ENCODE results near the gene NOP14. TPM values are rescaled to one million over a fixed set of nuclear protein-coding genes. Genes with fewer than 3 reads are reported as not detected.
"Not testable (repeated sequence)": the region's sequence is repeated elsewhere in the genome, so short reads cannot be mapped to it uniquely, and the experiment has no call there.

NOP14 gene
- total and polyA plus RNA-seq, 2 of the 8 experiments (the other 6 are each of a cell fraction or from before 2014, with no cell fraction given) = 8.6 to 45.3 TPM

GRCh38 chr4:2983715-2984114, 20.5 kb upstream of the NOP14 start:
- H3K18ac ChIP-seq (ENCODE audit: extremely low read depth, low read length); H2BK5ac ChIP-seq (ENCODE audit: low read depth, low read length); H2BK120ac ChIP-seq (replicated peaks; ENCODE audit: low read depth, low read length); H3K9ac ChIP-seq (replicated peaks in 1 of 4; ENCODE audit: extremely low read depth in 1 of 4, low read depth in 3 of 4, low read length in 3 of 4); H3K56ac ChIP-seq (replicated peaks; ENCODE audit: insufficient read length, low read depth, low read length); H3K14ac ChIP-seq (ENCODE audit: insufficient read length); H3K23ac ChIP-seq (ENCODE audit: insufficient read length); CTCF ChIA-PET (ENCODE audit: partially characterized antibody); H3K23me2 ChIP-seq (ENCODE audit: low read depth, low read length); H2AK5ac ChIP-seq (ENCODE audit: low read depth, low read length); H2BK20ac ChIP-seq (ENCODE audit: low read length); H4K5ac ChIP-seq (ENCODE audit: insufficient read length, low read depth, low read length); H3K27me3 ChIP-seq (replicated peaks in 1 of 4; ENCODE audit: control insufficient read depth in 3 of 4, extremely low read depth in 1 of 4, insufficient read depth in 3 of 4, low read length in 3 of 4); H3K79me2 ChIP-seq (ENCODE audit: control insufficient read depth in 1 of 2, insufficient read depth in 2 of 2, low read length in 2 of 2); H2BK12ac ChIP-seq (ENCODE audit: low read depth, low read length); H4K91ac ChIP-seq (replicated peaks; ENCODE audit: insufficient read length, low read length); H2AFZ ChIP-seq (ENCODE audit: low read length); H3K4me3 ChIP-seq (ENCODE audit: extremely low read depth in 1 of 4, insufficient read depth in 2 of 4, low read depth in 3 of 4, low read length in 4 of 4); H3K9me3 ChIP-seq (ENCODE audit: insufficient read depth in 2 of 2, low read depth in 1 of 2, low read length in 1 of 2); H3K36me3 ChIP-seq (ENCODE audit: control insufficient read depth in 2 of 4, insufficient read depth in 4 of 4, low read length in 3 of 4); H4K20me1 ChIP-seq (replicated peaks in 1 of 2; ENCODE audit: control insufficient read depth in 1 of 2, insufficient read depth in 2 of 2, low read length in 2 of 2); H3K79me1 ChIP-seq (ENCODE audit: low read depth, low read length); H3K4ac ChIP-seq (replicated peaks; ENCODE audit: insufficient read length, low read depth, low read length); FAIRE-seq; POLR2A ChIA-PET (ENCODE audit: partially characterized antibody); H3K4me1 ChIP-seq (replicated peaks in 1 of 4; ENCODE audit: control insufficient read depth in 3 of 4, insufficient read depth in 4 of 4, low read length in 3 of 4); H3K4me2 ChIP-seq (ENCODE audit: insufficient read depth in 1 of 2, low read depth in 2 of 2, low read length in 2 of 2); H3K27ac ChIP-seq (ENCODE audit: low read depth, low read length); H2BK15ac ChIP-seq (ENCODE audit: low read length); DNase-seq (ENCODE audit: low read depth in 1 of 2, low spot score in 2 of 2); H4K8ac ChIP-seq (ENCODE audit: extremely low read depth, insufficient read depth, low read length): not testable (repeated sequence)
- WGBS, 2 experiments (ENCODE audit: extremely low coverage in 1 of 2, insufficient coverage in 1 of 2, insufficient read length in 1 of 2, insufficient replicate concordance in 2 of 2, low coverage in 1 of 2, low lambda C conversion rate in 2 of 2, missing lambda C conversion rate in 1 of 2) = 82% methylated on average over 7 of the region's 7 CpGs; no CpG with 5 or more reads in 1 of the 2 experiments
